Measurements from ENCODE around the gene NEK9.

NEK9 gene

DNA sequence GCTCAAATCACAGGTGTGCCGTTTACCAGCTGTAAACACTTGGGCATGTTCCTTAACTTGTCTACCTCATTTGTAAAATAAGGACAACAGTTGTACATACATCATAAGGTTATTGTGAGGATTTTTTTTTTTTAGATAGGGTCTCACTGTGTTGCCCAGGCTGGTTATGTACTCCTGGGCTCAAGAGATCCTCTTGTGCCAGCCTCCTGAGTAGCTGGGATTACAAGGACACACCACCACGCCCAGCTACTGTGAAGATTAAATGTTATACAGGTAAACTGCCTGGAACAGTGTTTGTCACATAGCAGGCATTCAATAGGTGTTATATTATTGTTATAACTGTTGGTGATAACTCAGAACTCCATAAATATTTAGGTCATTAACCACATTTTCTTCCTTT is 36.8 kb upstream of the NEK9 start:
- TF ChIP-seq, protein P1, sequence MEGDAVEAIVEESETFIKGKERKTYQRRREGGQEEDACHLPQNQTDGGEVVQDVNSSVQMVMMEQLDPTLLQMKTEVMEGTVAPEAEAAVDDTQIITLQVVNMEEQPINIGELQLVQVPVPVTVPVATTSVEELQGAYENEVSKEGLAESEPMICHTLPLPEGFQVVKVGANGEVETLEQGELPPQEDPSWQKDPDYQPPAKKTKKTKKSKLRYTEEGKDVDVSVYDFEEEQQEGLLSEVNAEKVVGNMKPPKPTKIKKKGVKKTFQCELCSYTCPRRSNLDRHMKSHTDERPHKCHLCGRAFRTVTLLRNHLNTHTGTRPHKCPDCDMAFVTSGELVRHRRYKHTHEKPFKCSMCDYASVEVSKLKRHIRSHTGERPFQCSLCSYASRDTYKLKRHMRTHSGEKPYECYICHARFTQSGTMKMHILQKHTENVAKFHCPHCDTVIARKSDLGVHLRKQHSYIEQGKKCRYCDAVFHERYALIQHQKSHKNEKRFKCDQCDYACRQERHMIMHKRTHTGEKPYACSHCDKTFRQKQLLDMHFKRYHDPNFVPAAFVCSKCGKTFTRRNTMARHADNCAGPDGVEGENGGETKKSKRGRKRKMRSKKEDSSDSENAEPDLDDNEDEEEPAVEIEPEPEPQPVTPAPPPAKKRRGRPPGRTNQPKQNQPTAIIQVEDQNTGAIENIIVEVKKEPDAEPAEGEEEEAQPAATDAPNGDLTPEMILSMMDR (IDR thresholded peaks at IDR 0.05; ENCODE audit: insufficient read depth, low read length, poor library complexity, severe bottlenecking): no peak
- no peak for TF ChIP-seq EZH2phosphoT487 (conservative IDR thresholded peaks at IDR 0.05; ENCODE audit: low read length)
- Histone ChIP-seq H4K20me1 (ENCODE audit: low read depth, low read length) (peaks cover 5% of the 10 kb centered on the region; the same call in 1 of the 2 replicates), H2AFZ (ENCODE audit: low read depth, low read length, severe bottlenecking) (no peak overlapping the region), H3F3A (ENCODE audit: insufficient read depth) (no peaks in the 10 kb centered on the region), H3K27ac (ENCODE audit: low read depth, low read length) (no peak overlapping the region), H3K4me2 (ENCODE audit: low read depth, low read length, poor library complexity, severe bottlenecking) (no peak overlapping the region), H3K9me2 (replicated peaks; ENCODE audit: insufficient read depth, low read length) (no peaks in the 10 kb centered on the region), H3K9me3 (ENCODE audit: insufficient read depth, low read length) (no peaks in the 10 kb centered on the region), H3K79me2 (ENCODE audit: insufficient read depth, low read length) (peaks cover 75% of the 10 kb centered on the region), H3K4me3 (ENCODE audit: insufficient read depth, low read length, poor library complexity, severe bottlenecking) (no peak overlapping the region), H3K9ac (ENCODE audit: low read length) (no peak overlapping the region), H3K27me3 (ENCODE audit: low read length) (no peaks in the 10 kb centered on the region), H3K36me3 (ENCODE audit: low read length) (no peaks in the 10 kb centered on the region)

DNA sequence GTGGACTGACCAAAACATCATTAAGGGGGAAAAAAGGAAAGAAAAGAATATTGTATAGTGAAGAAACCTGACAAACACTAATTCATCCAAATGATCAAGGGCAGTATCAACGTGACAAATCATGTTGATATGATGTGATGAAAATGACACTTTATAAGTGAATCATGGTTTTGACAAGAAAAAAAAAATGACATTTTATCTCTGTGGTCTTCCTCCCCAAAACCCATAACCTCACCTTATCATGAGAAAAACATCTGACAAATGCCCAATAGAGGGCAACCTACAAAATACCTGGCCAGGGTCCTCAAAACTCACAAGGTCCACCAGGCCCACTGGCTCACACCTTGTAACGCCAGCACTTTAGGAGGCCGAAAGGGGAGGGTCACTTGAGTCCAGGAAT is 35.8 kb upstream of the NEK9 start:
- H3F3A ChIP-seq (ENCODE audit: insufficient read depth): no peaks in the 10 kb centered on the region
- peaks cover 72% of the 10 kb centered on the region for H3K79me2 ChIP-seq (ENCODE audit: insufficient read depth, low read length)
- no peak overlapping the region for H3K4me3 ChIP-seq (ENCODE audit: insufficient read depth, low read length, poor library complexity, severe bottlenecking)
- H3K9ac ChIP-seq (ENCODE audit: low read length): no peak overlapping the region
- H3K4me2 ChIP-seq (ENCODE audit: low read depth, low read length, poor library complexity, severe bottlenecking): no peak overlapping the region
- no peaks in the 10 kb centered on the region for H3K27me3 ChIP-seq (ENCODE audit: low read length)
- no peaks in the 10 kb centered on the region for H3K36me3 ChIP-seq (ENCODE audit: low read length)
- H3K27ac ChIP-seq (ENCODE audit: low read depth, low read length): no peak overlapping the region
- H4K20me1 ChIP-seq (ENCODE audit: low read depth, low read length): peaks cover 5% of the 10 kb centered on the region; the same call in 1 of the 2 replicates
- H2AFZ ChIP-seq (ENCODE audit: low read depth, low read length, severe bottlenecking): no peak overlapping the region
- no peaks in the 10 kb centered on the region for H3K9me3 ChIP-seq (ENCODE audit: insufficient read depth, low read length)
- TF ChIP-seq, protein P1 (IDR thresholded peaks at IDR 0.05; ENCODE audit: insufficient read depth, low read length, poor library complexity, severe bottlenecking): no peak
- TF ChIP-seq EZH2phosphoT487 (conservative IDR thresholded peaks at IDR 0.05; ENCODE audit: low read length): no peak
- no peaks in the 10 kb centered on the region for H3K9me2 ChIP-seq (replicated peaks; ENCODE audit: insufficient read depth, low read length)

DNA sequence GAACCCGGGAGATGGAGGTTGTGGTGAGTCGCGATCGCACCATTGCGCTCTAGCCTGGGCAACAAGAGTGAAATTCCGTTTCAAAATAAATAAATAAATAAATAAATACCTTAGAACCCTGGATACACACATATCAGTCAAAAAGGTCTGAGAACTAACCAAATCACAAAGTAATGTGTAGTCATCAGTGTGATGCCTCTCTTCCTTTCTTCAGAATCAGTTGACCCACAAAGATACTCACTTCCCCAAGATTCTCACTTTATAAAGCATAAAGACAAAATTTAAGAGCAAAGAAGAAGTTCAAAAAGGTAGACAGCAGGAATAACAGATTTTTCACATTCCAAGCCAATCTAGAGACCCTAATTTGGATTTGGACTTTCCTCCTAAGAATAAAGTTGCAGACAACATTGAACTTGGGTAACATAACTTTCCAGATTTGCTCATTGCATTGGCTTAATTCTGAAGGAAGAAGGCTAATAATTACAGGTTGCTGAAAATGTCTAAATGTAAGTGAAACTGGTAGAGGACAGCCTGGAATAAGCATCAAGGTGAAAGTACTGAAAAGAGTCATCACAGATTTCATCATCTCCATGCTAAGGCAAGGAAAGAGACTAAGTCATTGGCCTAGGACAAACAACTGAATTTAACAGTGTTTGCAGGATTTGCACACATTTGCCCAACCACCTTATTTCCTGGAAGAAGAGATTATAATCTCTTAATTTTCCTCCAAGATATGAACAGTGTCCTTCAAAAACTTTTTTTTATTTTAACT is 32.2 kb upstream of the NEK9 start:
- no peak overlapping the region for H2AFZ ChIP-seq (ENCODE audit: low read depth, low read length, severe bottlenecking)
- no peak overlapping the region for H3K27ac ChIP-seq (ENCODE audit: low read depth, low read length)
- TF ChIP-seq, protein P1 (IDR thresholded peaks at IDR 0.05; ENCODE audit: insufficient read depth, low read length, poor library complexity, severe bottlenecking): no peak
- no peak for TF ChIP-seq EZH2phosphoT487 (conservative IDR thresholded peaks at IDR 0.05; ENCODE audit: low read length)
- H4K20me1 ChIP-seq (ENCODE audit: low read depth, low read length): no peaks in the 10 kb centered on the region
- H3F3A ChIP-seq (ENCODE audit: insufficient read depth): no peaks in the 10 kb centered on the region
- no peak overlapping the region for H3K9ac ChIP-seq (ENCODE audit: low read length)
- no peak overlapping the region for H3K4me2 ChIP-seq (ENCODE audit: low read depth, low read length, poor library complexity, severe bottlenecking)
- H3K79me2 ChIP-seq (ENCODE audit: insufficient read depth, low read length): peaks cover 66% of the 10 kb centered on the region
- no peaks in the 10 kb centered on the region for H3K9me2 ChIP-seq (replicated peaks; ENCODE audit: insufficient read depth, low read length)
- H3K9me3 ChIP-seq (ENCODE audit: insufficient read depth, low read length): no peaks in the 10 kb centered on the region
- no peaks in the 10 kb centered on the region for H3K27me3 ChIP-seq (ENCODE audit: low read length)
- no peak overlapping the region for H3K4me3 ChIP-seq (ENCODE audit: insufficient read depth, low read length, poor library complexity, severe bottlenecking)
- H3K36me3 ChIP-seq (ENCODE audit: low read length): no peaks in the 10 kb centered on the region

All from SU-DHL-6 (cell line).